Left renal pelvis (tissue), 4 donors: ENCODE measurements around the gene OR52A5. TPM values are rescaled to one million over a fixed set of nuclear protein-coding genes. Genes with fewer than 3 reads are reported as not detected.
"Not testable (repeated sequence)": the region's sequence is repeated elsewhere in the genome, so short reads cannot be mapped to it uniquely, and the experiment has no call there.

Experiments
- DNase-seq, 4 donors: peaks; one replicate each; pipeline ENCODE4 v3.0.0-alpha.2; 2013; ENCODE audit warnings: low read depth in 4 of 4, low spot score in 3 of 4
- polyA plus RNA-seq, 4 donors: library from polyadenylated mRNA; unstranded; fragments of 120-200 nt; gene quantifications; one replicate each; pipeline ENCODE4 v1.2.1, GENCODE V29; 2013; ENCODE audit not compliant: insufficient read length in 4 of 4

Gene OR52A5
- not detected for polyA plus RNA-seq

- DNase-seq, result no peak
Measured at GRCh38 chr11:5137996-5138395, at the start of gene OR52A5. Gene OR52A5 (minus strand): TSS chr11:5138356. CDS start chr11:5132642, 5,714 bp downstream.

- no peak for DNase-seq
Measured at GRCh38 chr11:5178046-5178837, 40.1 kb upstream of the OR52A5 start.

- DNase-seq, result no peak
Measured at GRCh38 chr11:5174934-5175333, 36.8 kb upstream of the OR52A5 start.

- DNase-seq, result no peak
Measured at GRCh38 chr11:5171856-5172255, 33.7 kb upstream of the OR52A5 start.

- DNase-seq, result not testable (repeated sequence)
Measured at GRCh38 chr11:5165898-5166297, 27.7 kb upstream of the OR52A5 start.

GRCh38 chr11:5164807-5165206, 26.7 kb upstream of the OR52A5 start:
- not testable (repeated sequence) for DNase-seq

- not testable (repeated sequence) for DNase-seq
Measured at GRCh38 chr11:5161045-5161444, 22.9 kb upstream of the OR52A5 start.

GRCh38 chr11:5160217-5160616, 22.1 kb upstream of the OR52A5 start:
- DNase-seq, result not testable (repeated sequence)

- no peak for DNase-seq
Measured at GRCh38 chr11:5159806-5160205, 21.6 kb upstream of the OR52A5 start.

GRCh38 chr11:5154657-5155056, 16.5 kb upstream of the OR52A5 start, which contains the start of gene OR52A1:
Gene OR52A1 (minus strand): TSS chr11:5154757. CDS start chr11:5152369, 2,388 bp downstream.
- DNase-seq, result no peak

GRCh38 chr11:5153574-5154431, 15.6 kb upstream of the OR52A5 start:
- no peak for DNase-seq

GRCh38 chr11:5151713-5152153, 13.6 kb upstream of the OR52A5 start:
- no peak for DNase-seq

- DNase-seq, result not testable (repeated sequence)
Measured at GRCh38 chr11:5144206-5144605, 6.0 kb upstream of the OR52A5 start.

- DNase-seq, result no peak
Measured at GRCh38 chr11:5137014-5137413, 1.1 kb downstream of the OR52A5 start.

GRCh38 chr11:5136261-5136660, 1.9 kb downstream of the OR52A5 start:
- no peak for DNase-seq

- DNase-seq, result no peak
Measured at GRCh38 chr11:5131584-5132335, 6.4 kb downstream of the OR52A5 start.

- no peak for DNase-seq
Measured at GRCh38 chr11:5129457-5129877, 8.7 kb downstream of the OR52A5 start.

GRCh38 chr11:5124891-5125620, 13.1 kb downstream of the OR52A5 start:
- no peak for DNase-seq

GRCh38 chr11:5123802-5124521, 14.2 kb downstream of the OR52A5 start:
- peak; percentile 16 to 36 (median 28) for DNase-seq
